ENCODE data around the gene TP53I13.

Gene TP53I13

DNA sequence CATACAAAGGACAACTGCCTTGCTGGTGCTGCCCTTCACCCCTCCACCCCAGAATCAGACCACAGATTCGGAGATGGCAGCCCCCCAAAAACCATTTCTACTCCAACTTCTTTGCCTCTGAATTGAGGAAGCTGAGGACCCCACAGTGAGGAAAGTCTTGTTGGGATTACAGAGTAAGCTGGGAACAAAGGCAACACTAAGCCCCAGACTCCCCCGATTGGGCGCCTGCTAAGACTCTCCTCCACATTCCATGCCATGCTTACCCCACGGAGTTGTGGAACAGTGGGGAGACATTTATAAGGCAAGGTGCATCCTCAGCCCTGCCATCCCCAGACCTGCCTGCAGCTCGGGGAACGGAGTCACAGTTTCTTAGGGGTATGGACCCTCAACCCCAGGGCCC is 19.1 kb downstream of the TP53I13 start:
- no peak for DNase-seq (ENCODE audit: low read depth, low spot score)
- Histone ChIP-seq H3K27ac (no peak overlapping the region), H3K36me3 (ENCODE audit: insufficient read depth, low read length) (no peaks in the 10 kb centered on the region), H3K9ac (ENCODE audit: insufficient read length) (no peak overlapping the region), H3K4me3 (peak overlapping the region; percentile 88), H3K9me3 (ENCODE audit: low read depth, low read length) (no peaks in the 10 kb centered on the region)
- no peak for TF ChIP-seq EZH2 (IDR thresholded peaks at IDR 0.05)
- no peak for TF ChIP-seq FOXP2 (optimal IDR thresholded peaks at IDR 0.05; ENCODE audit: control extremely low read depth, extremely low read length, insufficient read depth)
- no peak for TF ChIP-seq POLR2AphosphoS5 (IDR thresholded peaks at IDR 0.05; ENCODE audit: borderline replicate concordance, low read depth, low read length)

DNA sequence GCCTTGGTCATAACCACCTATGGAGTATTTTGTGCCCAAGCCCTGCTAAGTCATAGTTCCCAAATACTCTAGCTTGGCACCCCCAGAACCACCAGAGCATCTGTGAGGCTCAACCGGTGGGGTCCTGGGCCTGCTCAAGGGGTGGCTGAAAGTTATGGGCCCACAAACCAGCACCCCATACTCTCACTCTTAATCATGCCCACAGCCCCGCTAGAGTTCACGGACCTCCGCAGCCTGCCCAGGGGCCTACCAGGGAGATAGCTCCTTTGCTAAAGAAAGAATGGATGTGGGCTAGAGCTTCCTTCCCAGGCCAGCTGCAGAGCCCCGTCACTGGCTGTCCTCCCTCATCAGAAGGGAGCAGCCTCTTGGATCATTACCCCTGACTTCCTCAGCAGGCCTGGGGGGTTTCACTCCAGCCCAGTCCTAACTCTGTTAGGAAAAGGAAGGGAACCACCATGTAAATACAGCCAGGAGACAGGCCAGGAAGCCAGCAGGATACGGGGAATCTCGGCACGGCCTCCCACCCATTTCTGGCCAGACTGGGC is 19.6 kb downstream of the TP53I13 start:
- H3K36me3 ChIP-seq (ENCODE audit: insufficient read depth, low read length): no peaks in the 10 kb centered on the region
- H3K9ac ChIP-seq (ENCODE audit: insufficient read length): peak overlapping the region; percentile 75
- DNase-seq (ENCODE audit: low read depth, low spot score): no peak
- no peak for TF ChIP-seq FOXP2 (optimal IDR thresholded peaks at IDR 0.05; ENCODE audit: control extremely low read depth, extremely low read length, insufficient read depth)
- no peak for TF ChIP-seq EZH2 (IDR thresholded peaks at IDR 0.05)
- no peak for TF ChIP-seq POLR2AphosphoS5 (IDR thresholded peaks at IDR 0.05; ENCODE audit: borderline replicate concordance, low read depth, low read length)
- no peaks in the 10 kb centered on the region for H3K9me3 ChIP-seq (ENCODE audit: low read depth, low read length)
- peak overlapping the region; percentile 88 for H3K4me3 ChIP-seq
- H3K27ac ChIP-seq: no peak overlapping the region

- Histone ChIP-seq H3K4me3 (peak overlapping the region; percentile 88), H3K9ac (ENCODE audit: insufficient read length) (peak overlapping the region; percentile 75), H3K9me3 (ENCODE audit: low read depth, low read length) (no peaks in the 10 kb centered on the region), H3K36me3 (ENCODE audit: insufficient read depth, low read length) (no peaks in the 10 kb centered on the region), H3K27ac (no peak overlapping the region)
- DNase-seq (ENCODE audit: low read depth, low spot score): no peak
- TF ChIP-seq POLR2AphosphoS5 (IDR thresholded peaks at IDR 0.05; ENCODE audit: borderline replicate concordance, low read depth, low read length): no peak
- no peak for TF ChIP-seq FOXP2 (optimal IDR thresholded peaks at IDR 0.05; ENCODE audit: control extremely low read depth, extremely low read length, insufficient read depth)
Measured at GRCh38 chr17:29588562-29589411, 20.3 kb downstream of the TP53I13 start.

GRCh38 chr17:29589524-29590410 is 21.3 kb downstream of the TP53I13 start, which contains the start of gene GIT1:
TSS of gene GIT1 (minus strand) at chr17:29589648. CDS start at chr17:29589378, 270 bp downstream.
- TF ChIP-seq EZH2 (IDR thresholded peaks at IDR 0.05): no peak
- peak; percentile 16; the same call in 1 of the 2 replicates for TF ChIP-seq POLR2AphosphoS5 (IDR thresholded peaks at IDR 0.05; ENCODE audit: borderline replicate concordance, low read depth, low read length)
- H3K27ac ChIP-seq: peak within 1 kb of the TSS; percentile 47
- H3K9me3 ChIP-seq (ENCODE audit: low read depth, low read length): no peaks in the 10 kb centered on the region

GRCh38 chr17:29590411-29591145 is 22.1 kb downstream of the TP53I13 start:
- H3K27ac ChIP-seq: peak overlapping the region; percentile 22
- H3K36me3 ChIP-seq (ENCODE audit: insufficient read depth, low read length): no peaks in the 10 kb centered on the region
- peak overlapping the region; percentile 80 for H3K4me3 ChIP-seq
- no peak for DNase-seq (ENCODE audit: low read depth, low spot score)
- H3K9me3 ChIP-seq (ENCODE audit: low read depth, low read length): no peaks in the 10 kb centered on the region
- peak overlapping the region; percentile 73 for H3K9ac ChIP-seq (ENCODE audit: insufficient read length)
- TF ChIP-seq POLR2AphosphoS5 (IDR thresholded peaks at IDR 0.05; ENCODE audit: borderline replicate concordance, low read depth, low read length): no peak; the same call in 1 of the 2 replicates
- TF ChIP-seq EZH2 (IDR thresholded peaks at IDR 0.05): no peak
- no peak for TF ChIP-seq FOXP2 (optimal IDR thresholded peaks at IDR 0.05; ENCODE audit: control extremely low read depth, extremely low read length, insufficient read depth)

More at GRCh38 chr17:29589524-29590410, 21.3 kb downstream of the TP53I13 start, which contains the start of gene GIT1:
- DNase-seq (ENCODE audit: low read depth, low spot score): no peak
- Histone ChIP-seq H3K9ac (ENCODE audit: insufficient read length) (peak within 1 kb of the TSS; percentile 75), H3K36me3 (ENCODE audit: insufficient read depth, low read length) (no peaks in the 10 kb centered on the region), H3K4me3 (peak within 1 kb of the TSS; percentile 88)

DNA sequence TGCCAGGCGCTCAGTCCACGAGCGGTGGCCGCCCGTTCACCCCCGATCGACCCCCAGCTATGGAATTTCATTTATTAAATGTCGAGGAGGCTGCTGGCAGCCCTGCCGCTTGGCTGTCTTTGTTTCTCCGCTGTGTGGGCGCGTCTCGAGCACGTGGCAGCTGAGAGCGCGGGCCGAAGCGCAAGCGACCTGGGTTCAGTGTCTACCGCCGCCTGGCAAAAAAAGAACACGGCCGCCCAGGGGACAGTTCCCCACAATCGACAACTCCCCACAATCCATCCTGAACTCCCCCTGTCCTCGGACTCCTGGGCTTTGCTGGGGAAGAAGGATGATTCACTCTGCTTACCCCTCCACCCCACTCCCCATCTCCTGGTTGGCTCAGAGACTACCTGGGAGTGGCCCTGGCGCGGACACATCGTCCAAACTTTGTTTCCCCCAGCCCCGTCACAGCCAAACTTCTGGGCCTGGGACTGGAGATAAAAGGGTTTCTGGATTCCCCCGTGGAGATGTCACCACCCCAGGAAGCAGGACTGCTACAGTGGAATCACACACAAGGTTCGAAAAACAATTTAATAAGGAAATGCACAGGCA is 22.7 kb downstream of the TP53I13 start:
- DNase-seq (ENCODE audit: low read depth, low spot score): no peak
- TF ChIP-seq EZH2 (IDR thresholded peaks at IDR 0.05): no peak
- no peak for TF ChIP-seq POLR2AphosphoS5 (IDR thresholded peaks at IDR 0.05; ENCODE audit: borderline replicate concordance, low read depth, low read length)
- TF ChIP-seq FOXP2 (optimal IDR thresholded peaks at IDR 0.05; ENCODE audit: control extremely low read depth, extremely low read length, insufficient read depth): no peak

More for the DNA sequence above, 22.7 kb downstream of the TP53I13 start:
- Histone ChIP-seq H3K9ac (ENCODE audit: insufficient read length) (peak overlapping the region; percentile 1), H3K36me3 (ENCODE audit: insufficient read depth, low read length) (no peaks in the 10 kb centered on the region), H3K9me3 (ENCODE audit: low read depth, low read length) (no peaks in the 10 kb centered on the region), H3K4me3 (peak overlapping the region; percentile 80), H3K27ac (peak overlapping the region; percentile 22; the same call in 1 of the 2 replicates)

Data from SK-N-MC (cell line).